Right atrium auricular region (tissue), 2 donors: ENCODE results near the gene SH3PXD2B. TPM values are rescaled to one million over a fixed set of nuclear protein-coding genes. Genes with fewer than 3 reads are reported as not detected.
A peak's percentile ranks its signal among the peaks of the same experiment; 100 is the strongest.

ENCODE experiments used
- DNase-seq: peaks from one replicate; pipeline ENCODE4 v3.0.0-alpha.2; 2019; ENCODE audit warnings: low spot score
- H3K27ac ChIP-seq, 2 donors: fragments of 200-600 bp; sonication (generic); 1 replicate in 1 of 2; 2 replicates in 1 of 2; pipeline ENCODE4 v1.5.1; 2016 to 2019
- H3K27me3 ChIP-seq, 2 donors: fragments of 200-600 bp; sonication (generic); one replicate each; pipeline versions ENCODE4 v1.5.1 to v1.6.0; 2017 to 2019
- H3K36me3 ChIP-seq: fragments of 200-600 bp; sonication (generic); one replicate; pipeline ENCODE4 v1.5.1; 2016
- H3K4me1 ChIP-seq, 2 donors: fragments of 200-600 bp; sonication (generic); one replicate each; pipeline versions ENCODE4 v1.5.1 to v1.6.0; 2017 to 2019
- H3K4me3 ChIP-seq, 2 donors: fragments of 200-600 bp; sonication (generic); 1 replicate in 1 of 2; 2 replicates in 1 of 2; pipeline ENCODE4 v1.5.1; 2017 to 2019; ENCODE audit warnings: mild to moderate bottlenecking in 1 of 2, moderate library complexity in 1 of 2
- H3K9me3 ChIP-seq, 2 donors: fragments of 200-600 bp; sonication (generic); one replicate each; pipeline ENCODE4 v1.5.1; 2019
- CTCF ChIP-seq, 2 donors: fragments of 200-600 bp; sonication (generic); IDR thresholded peaks; one replicate each; pipeline ENCODE4 v1.5.1; 2019; ENCODE audit warnings: antibody characterized with exemption in 2 of 2
- total RNA-seq, 2 donors: library from RNA; depleted of rRNA; stranded (reverse); fragments of >200 nt; gene quantifications; one replicate each; pipeline ENCODE4 v1.1.0, GENCODE V29; 2016

SH3PXD2B gene
- total RNA-seq, 2 donors from 2014 or later, result 7.2 to 13.9 TPM

GRCh38 chr5:172421020-172421419 lies 33.3 kb downstream of the SH3PXD2B start:
- no peak for TF ChIP-seq CTCF (IDR thresholded peaks at IDR 0.05)
- Histone ChIP-seq H3K9me3 (no peaks in the 10 kb centered on the region), H3K27me3 (no peaks in the 10 kb centered on the region), H3K4me3 (no peak overlapping the region), H3K36me3 (peaks cover 14% of the 10 kb centered on the region), H3K4me1 (peaks cover 0 to 51% of the 10 kb centered on the region in 2 donors), H3K27ac (peak overlapping the region; percentile 71 to 85)
- no peak for DNase-seq

GRCh38 chr5:172420235-172420939 lies 33.9 kb downstream of the SH3PXD2B start:
- Histone ChIP-seq H3K9me3 (no peaks in the 10 kb centered on the region), H3K36me3 (peaks cover 14% of the 10 kb centered on the region), H3K27me3 (no peaks in the 10 kb centered on the region), H3K4me1 (peaks cover 0 to 49% of the 10 kb centered on the region in 2 donors), H3K27ac (peak overlapping the region; percentile 71 to 85), H3K4me3 (no peak overlapping the region)
- TF ChIP-seq CTCF (IDR thresholded peaks at IDR 0.05), result no peak
- peak; percentile 93 for DNase-seq

- peaks cover 14% of the 10 kb centered on the region for H3K36me3 ChIP-seq
- peaks cover 0 to 53% of the 10 kb centered on the region in 2 donors for H3K4me1 ChIP-seq
- no peak for DNase-seq
- peak overlapping the region; percentile 71 to 85 for H3K27ac ChIP-seq
- no peak for TF ChIP-seq CTCF (IDR thresholded peaks at IDR 0.05)
- H3K27me3 ChIP-seq, result no peaks in the 10 kb centered on the region
- no peaks in the 10 kb centered on the region for H3K9me3 ChIP-seq
- no peak overlapping the region for H3K4me3 ChIP-seq
Observed at GRCh38 chr5:172418862-172419814, 35.2 kb downstream of the SH3PXD2B start.

- peak; percentile 97 for DNase-seq
- TF ChIP-seq CTCF (IDR thresholded peaks at IDR 0.05), result no peak
- H3K27me3 ChIP-seq, result no peaks in the 10 kb centered on the region
- no peaks in the 10 kb centered on the region for H3K9me3 ChIP-seq
- H3K36me3 ChIP-seq, result peaks cover 14% of the 10 kb centered on the region
- H3K27ac ChIP-seq, result peak overlapping the region; percentile 71 to 85
- H3K4me1 ChIP-seq, result peaks cover 0 to 62% of the 10 kb centered on the region in 2 donors
- no peak overlapping the region for H3K4me3 ChIP-seq
Observed at GRCh38 chr5:172417983-172418630, 36.2 kb downstream of the SH3PXD2B start.

- Histone ChIP-seq H3K4me1 (peaks cover 0 to 70% of the 10 kb centered on the region in 2 donors), H3K27ac (peak overlapping the region; percentile 71 to 85), H3K36me3 (peaks cover 10% of the 10 kb centered on the region), H3K9me3 (no peaks in the 10 kb centered on the region), H3K4me3 (no peak overlapping the region), H3K27me3 (no peaks in the 10 kb centered on the region)
- DNase-seq, result no peak
- no peak for TF ChIP-seq CTCF (IDR thresholded peaks at IDR 0.05)
Observed at GRCh38 chr5:172417130-172417841, 37.0 kb downstream of the SH3PXD2B start.
